ENCODE measurements around the gene FRMPD3.

Gene FRMPD3

GRCh38 chrX:107493141-107493540 is 43.7 kb downstream of the FRMPD3 start:
- no peak overlapping the region for H3K4me3 ChIP-seq (replicated peaks in 1 of 2; ENCODE audit: low read depth in 2 of 2, low read length in 2 of 2)
- no peak for TF ChIP-seq CTCF (IDR thresholded peaks at IDR 0.05; ENCODE audit: low read depth, low read length)
- no peak for DNase-seq (ENCODE audit: low read depth in 2 of 2)

GRCh38 chrX:107496786-107497185 is 47.3 kb downstream of the FRMPD3 start:
- DNase-seq (ENCODE audit: low read depth in 2 of 2), result no peak
- no peak for TF ChIP-seq CTCF (IDR thresholded peaks at IDR 0.05; ENCODE audit: low read depth, low read length)
- H3K4me3 ChIP-seq (replicated peaks in 1 of 2; ENCODE audit: low read depth in 2 of 2, low read length in 2 of 2), result no peak overlapping the region

Data from cardiac fibroblast (primary cell).